ENCODE measurements around the gene HLA-DQB1.

DNA sequence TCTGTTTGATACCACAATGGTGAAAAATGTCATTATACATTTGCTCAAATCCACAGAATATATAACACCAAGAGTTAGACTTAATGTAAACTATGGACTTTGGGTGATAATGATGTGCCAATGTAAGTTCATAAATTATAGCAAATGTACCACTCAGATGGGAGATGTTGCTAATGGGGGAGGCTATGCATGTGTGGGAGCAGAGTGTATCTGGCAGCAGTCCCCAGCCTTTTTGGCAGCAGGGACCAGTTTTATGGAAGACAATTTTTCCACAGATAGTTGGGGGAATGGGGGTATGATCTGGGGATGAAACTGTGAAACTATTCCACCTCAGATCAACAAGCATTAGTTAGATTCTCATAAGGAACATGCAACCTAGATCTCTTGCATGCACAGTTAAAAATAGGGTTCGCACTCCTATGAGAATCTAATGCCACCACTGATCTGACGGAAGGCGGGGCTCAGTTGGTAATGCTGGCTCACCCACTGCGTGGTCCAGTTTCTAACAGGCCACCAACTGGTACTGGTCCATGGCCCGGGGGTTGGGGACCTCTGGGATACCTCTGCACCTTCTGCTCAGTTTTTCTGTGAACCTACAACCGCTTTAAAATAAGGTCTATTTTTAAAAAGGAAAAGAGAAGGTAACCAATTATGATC, 21.3 kb downstream of the HLA-DQB1 start:
- no peak for TF ChIP-seq EZH2phosphoT487 (IDR thresholded peaks at IDR 0.05; ENCODE audit: insufficient read depth, low read depth)
- no peak for TF ChIP-seq EZH2 (IDR thresholded peaks at IDR 0.05; ENCODE audit: insufficient read depth, poor library complexity, severe bottlenecking)
